Measurements from ENCODE around the gene PDIA3.

GRCh38 chr15:43795997-43796396 is 49.8 kb downstream of the PDIA3 start:
- TF ChIP-seq CTCF (conservative IDR thresholded peaks at IDR 0.05; ENCODE audit: low read depth, low read length) (no peak), EZH2 (IDR thresholded peaks at IDR 0.05; ENCODE audit: borderline replicate concordance, low read depth, low read length, poor library complexity, severe bottlenecking) (no peak)
